Lung (tissue), 12 donors: ENCODE results near the gene CSNK1A1. TPM values are rescaled to one million over a fixed set of nuclear protein-coding genes. Genes with fewer than 3 reads are reported as not detected.

ENCODE experiments used
- ATAC-seq: fragments of 200-7000 bp; cut with Tn5 transposase; one replicate; pipeline ENCODE4 v1.9.1; 2020; ENCODE audit warnings: moderate number of reproducible peaks; ENCODE audit not compliant: insufficient read depth, low FRiP score
- DNase-seq, 3 donors: peaks; one replicate each; pipeline ENCODE4 v3.0.0-alpha.2; 2013 to 2017
- H3K27ac ChIP-seq, 2 donors: one replicate each; pipeline ENCODE4 v1.5.1; 2013; ENCODE audit warnings: mild to moderate bottlenecking in 2 of 2, moderate library complexity in 2 of 2, control low read depth in 1 of 2, inconsistent platforms in 1 of 2, low read depth in 1 of 2, low read length in 1 of 2
- H3K27me3 ChIP-seq, 3 donors: one replicate each; pipeline ENCODE4 v1.5.1; 2013; ENCODE audit warnings: low read length in 2 of 3; ENCODE audit not compliant: control insufficient read depth in 3 of 3, insufficient read depth in 3 of 3
- H3K36me3 ChIP-seq, 4 donors: one replicate each; pipeline ENCODE4 v1.5.1; 2013; ENCODE audit warnings: low read length in 4 of 4, mild to moderate bottlenecking in 1 of 4, moderate library complexity in 1 of 4; ENCODE audit not compliant: control insufficient read depth in 4 of 4, insufficient read depth in 4 of 4
- H3K4me1 ChIP-seq, 5 donors: one replicate each; pipeline ENCODE4 v1.5.1; 2013; ENCODE audit warnings: low read length in 5 of 5, mild to moderate bottlenecking in 2 of 5, moderate library complexity in 1 of 5; ENCODE audit not compliant: control insufficient read depth in 5 of 5, insufficient read depth in 5 of 5
- H3K4me3 ChIP-seq: one replicate; pipeline ENCODE4 v1.5.1; 2013; ENCODE audit warnings: mild to moderate bottlenecking, control low read depth, moderate library complexity
- H3K9ac ChIP-seq, 2 donors: one replicate each; pipeline ENCODE4 v1.5.1; 2013; ENCODE audit warnings: low read length in 2 of 2, control low read depth in 1 of 2; ENCODE audit not compliant: insufficient read depth in 1 of 2
- H3K9me3 ChIP-seq, 4 donors: one replicate each; pipeline ENCODE4 v1.5.1; 2013; ENCODE audit warnings: low read length in 3 of 4, mild to moderate bottlenecking in 1 of 4, moderate library complexity in 1 of 4; ENCODE audit not compliant: control insufficient read depth in 4 of 4, insufficient read depth in 3 of 4
- CTCF ChIP-seq: IDR thresholded peaks from 2 replicates; pipeline ENCODE4 v1.5.1; 2012; ENCODE audit warnings: mild to moderate bottlenecking; ENCODE audit errors: control extremely low read depth, extremely low read depth
- WGBS, 2 donors: extraction: QIAGEN DNeasy Blood & Tissue Kit; methylation state at CpG; one replicate each; pipeline ENCODE4 v1.1.7; 2013; 5-methylcytosine and 5-hydroxymethylcytosine counted together
- polyA plus RNA-seq, 2 donors: library from polyadenylated mRNA; stranded (reverse); fragments of 200-250 nt; gene quantifications; one replicate each; pipeline ENCODE4 v1.2.1, GENCODE V29; 2013
- total RNA-seq, 2 donors: library from RNA; depleted of rRNA in 1 of 2; stranded (reverse); fragments of >200 nt in 1 of 2; gene quantifications; one replicate each; pipeline ENCODE4 v1.2.1, GENCODE V29; 2014 to 2021
- donor health status: control.
- donor health status: control.
- donor health status: Bipolar disorder and iron deficiency.
- donor health status: healthy.
- donor health status: DM: yes; HTN: yes; CAD: no.

The CSNK1A1 gene
- total and polyA plus RNA-seq, 4 donors, result 48.6 to 299 (median 193) TPM

- H3K27me3 ChIP-seq, result peaks cover 0 to 4% (median 0%) of the 10 kb centered on the region in 3 donors
- peak overlapping the region in 1 of 2 donors; percentile 11 for H3K9ac ChIP-seq
- H3K36me3 ChIP-seq, result no peaks in the 10 kb centered on the region
- no peaks in the 10 kb centered on the region for H3K9me3 ChIP-seq
- DNase-seq (peak in 2 of 3 donors; percentile 73 to 84), ATAC-seq (no peak)
- WGBS, 2 donors, result 42 to 65% methylated on average over 1 of the region's 1 CpG
- H3K27ac ChIP-seq, result peak overlapping the region; percentile 78 to 84
- no peak overlapping the region for H3K4me3 ChIP-seq
- H3K4me1 ChIP-seq, result peaks cover 0 to 34% (median 18%) of the 10 kb centered on the region in 5 donors
- no peak for TF ChIP-seq CTCF
Measured at GRCh38 chr5:149583394-149583793, 32.2 kb upstream of the CSNK1A1 start.

- Histone ChIP-seq H3K27ac (peak overlapping the region; percentile 84 to 97), H3K27me3 (peaks cover 0 to 4% (median 0%) of the 10 kb centered on the region in 3 donors), H3K36me3 (no peaks in the 10 kb centered on the region), H3K9ac (peak overlapping the region in 1 of 2 donors; percentile 83), H3K4me3 (no peak overlapping the region), H3K4me1 (peaks cover 0 to 34% (median 18%) of the 10 kb centered on the region in 5 donors), H3K9me3 (no peaks in the 10 kb centered on the region)
- TF ChIP-seq CTCF, result no peak
- ATAC-seq (no peak), DNase-seq (peak in 2 of 3 donors; percentile 46 to 55)
- WGBS, 2 donors, result 40 to 74% methylated on average over 9 of the region's 9 CpGs
Measured at GRCh38 chr5:149581931-149582768, 30.9 kb upstream of the CSNK1A1 start.

- DNase-seq, result peak; percentile 76 to 85 (median 82)
- Histone ChIP-seq H3K9me3 (no peaks in the 10 kb centered on the region), H3K4me3 (peak within 1 kb of the TSS; percentile 45), H3K9ac (peak within 1 kb of the TSS; percentile 12 to 83), H3K4me1 (peaks cover 0 to 31% (median 14%) of the 10 kb centered on the region in 5 donors), H3K36me3 (no peaks in the 10 kb centered on the region), H3K27me3 (peaks cover 0 to 4% (median 0%) of the 10 kb centered on the region in 3 donors), H3K27ac (peak within 1 kb of the TSS; percentile 84 to 97)
- TF ChIP-seq CTCF, result no peak
- WGBS, 2 donors, result 1 to 2% methylated on average over 56 of the region's 56 CpGs
- ATAC-seq, result peak; percentile 78
Measured at GRCh38 chr5:149581192-149581861, 30.1 kb upstream of the CSNK1A1 start, which contains the start of gene ARHGEF37. TSS of gene ARHGEF37 (plus strand) at chr5:149581498. CDS start at chr5:149597770, 16,272 bp downstream.
